Left hindlimb (tissue), 1 donor: ENCODE results near the gene CCDC66.
"Not testable (repeated sequence)": the region's sequence is repeated elsewhere in the genome, so short reads cannot be mapped to it uniquely, and the experiment has no call there.

Experiments used
- DNase-seq: peaks from one replicate; pipeline ENCODE4 v3.0.0-alpha.2; 2018

The CCDC66 gene

DNA sequence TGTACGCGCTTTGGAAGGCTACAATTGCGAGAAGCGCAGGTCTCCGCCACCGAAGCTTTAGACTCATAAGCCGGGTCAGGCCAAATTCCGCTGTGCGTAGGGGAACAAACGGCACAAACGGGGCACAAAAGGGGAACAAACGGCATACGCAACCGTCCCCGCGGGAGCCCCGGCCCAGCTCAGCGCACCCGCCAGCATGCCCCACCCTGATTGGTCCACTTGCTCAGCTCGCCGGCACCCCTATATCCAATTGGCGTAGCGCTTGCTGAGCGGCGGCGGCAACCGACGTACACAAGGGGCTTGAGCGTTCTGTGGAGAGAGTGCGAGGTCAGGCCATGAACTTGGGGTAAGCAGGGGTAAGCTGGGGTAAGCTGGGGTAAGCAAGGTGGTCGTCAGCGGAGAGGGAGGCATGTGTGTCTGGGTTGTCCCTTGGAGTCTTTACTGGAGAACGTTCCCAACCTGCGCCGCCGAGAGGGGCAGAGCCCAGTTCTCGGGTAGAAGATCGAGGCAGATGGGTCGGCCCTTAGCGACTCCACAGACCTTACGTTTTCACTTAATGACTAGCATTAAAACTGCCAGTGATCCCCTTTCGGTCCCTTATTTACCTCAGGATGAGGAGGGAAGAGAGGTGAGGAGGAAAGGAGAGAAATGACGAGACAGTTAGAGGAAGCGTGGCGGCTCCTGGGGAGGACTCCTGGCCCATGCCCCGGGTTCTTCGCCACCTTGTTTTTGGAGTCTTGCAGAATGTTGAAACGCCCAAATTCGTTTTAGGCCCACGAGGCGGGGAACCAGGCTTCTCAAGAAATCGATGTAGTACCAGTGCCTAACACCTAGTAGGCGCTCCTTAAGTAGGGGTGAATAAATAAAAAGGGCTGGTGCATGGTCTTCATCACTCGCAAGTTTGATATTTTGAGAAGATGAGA, at the start of gene CCDC66:
TSS of gene CCDC66 (plus strand) at position 268 of the 923 bp plus-strand sequence. CDS start at position 336, 68 bp downstream.
- peak; percentile 95 for DNase-seq

GRCh38 chr3:56519641-56520040, 37.3 kb upstream of the CCDC66 start:
- DNase-seq: no peak

DNA sequence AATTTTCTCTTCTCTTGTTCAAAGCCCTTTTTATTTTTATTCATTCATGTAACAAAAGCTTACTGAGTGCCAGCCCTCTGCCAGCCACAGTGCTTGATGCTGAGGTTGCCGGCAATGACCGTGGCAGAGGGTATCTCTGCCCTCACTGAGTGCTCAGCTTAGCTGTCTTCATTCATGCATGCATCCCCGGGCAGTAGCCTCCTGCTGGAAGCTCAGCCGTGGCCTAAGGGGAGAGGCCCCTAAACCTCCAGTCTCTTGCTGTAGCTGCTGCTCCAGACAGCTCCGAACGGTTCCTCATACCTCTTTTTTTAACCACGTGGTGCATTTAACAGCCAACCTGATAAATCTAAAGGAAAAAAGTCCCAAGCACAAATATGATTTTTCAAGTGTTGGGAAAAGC, 34.6 kb upstream of the CCDC66 start:
- DNase-seq: no peak

DNA sequence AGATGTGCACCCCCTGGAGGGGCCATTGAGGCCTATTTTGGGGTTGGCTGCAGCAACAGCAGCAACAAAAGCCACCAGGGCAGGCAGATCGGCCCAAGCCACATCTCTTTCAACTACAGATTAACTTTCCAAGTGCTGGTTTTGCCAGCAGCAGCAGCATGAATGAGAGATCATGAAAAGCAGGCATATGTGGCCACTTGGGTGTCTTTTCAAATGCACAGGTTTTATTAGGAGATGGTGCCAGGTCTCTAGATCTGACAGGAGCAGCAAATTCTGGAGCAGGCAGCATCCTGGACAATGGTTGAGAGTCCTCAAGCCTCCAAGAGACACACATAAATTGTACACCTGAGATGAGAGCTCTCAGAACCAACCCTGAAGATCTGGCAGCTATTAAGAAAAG, 31.7 kb upstream of the CCDC66 start:
- DNase-seq: no peak

GRCh38 chr3:56536735-56537134, 20.2 kb upstream of the CCDC66 start:
- no peak for DNase-seq

DNA sequence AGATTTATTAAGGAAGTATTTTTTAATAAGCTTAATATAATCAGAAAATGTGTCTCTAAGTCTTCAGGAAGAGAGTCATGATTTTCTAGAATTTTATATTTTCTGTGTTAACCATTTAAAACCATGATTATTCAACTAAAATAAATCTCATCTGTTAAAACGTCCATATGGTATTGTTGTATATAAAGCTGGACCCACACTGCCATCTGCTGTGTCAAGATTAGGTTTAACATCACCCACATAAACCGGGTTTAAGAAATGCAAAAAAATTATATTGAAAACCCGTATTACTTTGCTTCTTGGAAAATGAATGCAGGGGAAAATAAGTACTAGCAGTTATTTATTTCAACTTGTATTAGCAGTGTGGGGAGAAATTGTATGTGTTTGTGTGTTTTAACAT, 9.5 kb upstream of the CCDC66 start:
- DNase-seq: no peak

- no peak for DNase-seq
Measured at GRCh38 chr3:56557831-56558170, 826 bp downstream of the CCDC66 start.

- no peak for DNase-seq
Measured at GRCh38 chr3:56573501-56573900, 16.5 kb downstream of the CCDC66 start.

DNA sequence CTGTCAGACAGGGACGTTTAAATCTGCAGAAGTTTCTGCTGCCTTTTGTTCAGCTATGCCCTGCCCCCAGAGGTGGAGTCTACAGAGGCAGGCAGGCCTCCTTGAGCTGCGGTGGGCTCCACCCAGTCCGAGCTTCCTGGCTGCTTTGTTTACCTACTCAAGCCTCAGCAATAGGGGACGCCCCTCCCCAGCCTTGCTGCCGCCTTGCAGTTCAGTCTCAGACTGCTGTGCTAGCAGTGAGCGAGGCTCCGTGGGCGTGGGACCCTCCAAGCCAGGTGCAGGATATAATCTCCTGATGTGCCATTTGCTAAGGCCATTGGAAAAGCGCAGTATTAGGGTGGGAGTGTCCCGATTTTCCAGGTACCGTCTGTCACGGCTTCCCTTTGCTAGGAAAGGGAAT, 25.0 kb downstream of the CCDC66 start:
- DNase-seq: not testable (repeated sequence)

DNA sequence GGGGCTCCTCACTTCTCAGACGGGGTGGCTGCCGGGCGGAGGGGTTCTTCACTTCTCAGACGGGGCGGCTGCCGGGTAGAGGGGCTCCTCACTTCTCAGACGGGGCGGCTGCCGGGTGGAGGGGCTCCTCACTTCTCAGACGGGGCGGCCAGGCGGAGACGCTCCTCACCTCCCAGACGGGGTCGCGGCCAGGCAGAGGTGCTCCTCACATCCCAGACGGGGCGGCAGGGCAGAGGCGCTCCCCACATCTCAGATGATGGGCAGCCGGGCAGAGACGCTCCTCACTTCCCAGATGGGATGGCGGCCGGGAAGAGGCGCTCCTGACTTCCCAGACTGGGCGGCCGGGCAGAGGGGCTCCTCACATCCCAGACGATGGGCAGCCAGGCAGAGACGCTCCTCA, 27.3 kb downstream of the CCDC66 start:
- not testable (repeated sequence) for DNase-seq

GRCh38 chr3:56590814-56591213, 33.8 kb downstream of the CCDC66 start:
- no peak for DNase-seq

DNA sequence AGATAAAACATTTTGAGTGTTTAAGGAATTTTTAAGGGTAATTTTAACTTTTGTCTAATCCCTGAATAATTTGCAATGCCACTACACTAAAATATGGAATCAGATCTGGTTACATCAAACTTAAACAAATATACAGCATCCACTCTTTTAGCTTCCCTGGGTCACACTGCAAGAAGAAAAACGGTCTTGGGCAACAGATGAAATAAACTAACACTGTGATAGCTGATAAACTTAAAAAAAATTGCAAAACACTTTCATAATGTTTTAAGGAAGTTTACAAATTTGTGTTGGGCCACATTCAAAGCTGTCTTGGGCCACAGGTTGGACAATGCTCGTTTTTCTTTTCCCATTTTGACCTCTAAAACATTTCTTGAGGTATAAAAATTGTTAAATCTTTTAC, 34.3 kb downstream of the CCDC66 start:
- no peak for DNase-seq

- DNase-seq: no peak
Measured at GRCh38 chr3:56593455-56594158, 36.6 kb downstream of the CCDC66 start.

DNA sequence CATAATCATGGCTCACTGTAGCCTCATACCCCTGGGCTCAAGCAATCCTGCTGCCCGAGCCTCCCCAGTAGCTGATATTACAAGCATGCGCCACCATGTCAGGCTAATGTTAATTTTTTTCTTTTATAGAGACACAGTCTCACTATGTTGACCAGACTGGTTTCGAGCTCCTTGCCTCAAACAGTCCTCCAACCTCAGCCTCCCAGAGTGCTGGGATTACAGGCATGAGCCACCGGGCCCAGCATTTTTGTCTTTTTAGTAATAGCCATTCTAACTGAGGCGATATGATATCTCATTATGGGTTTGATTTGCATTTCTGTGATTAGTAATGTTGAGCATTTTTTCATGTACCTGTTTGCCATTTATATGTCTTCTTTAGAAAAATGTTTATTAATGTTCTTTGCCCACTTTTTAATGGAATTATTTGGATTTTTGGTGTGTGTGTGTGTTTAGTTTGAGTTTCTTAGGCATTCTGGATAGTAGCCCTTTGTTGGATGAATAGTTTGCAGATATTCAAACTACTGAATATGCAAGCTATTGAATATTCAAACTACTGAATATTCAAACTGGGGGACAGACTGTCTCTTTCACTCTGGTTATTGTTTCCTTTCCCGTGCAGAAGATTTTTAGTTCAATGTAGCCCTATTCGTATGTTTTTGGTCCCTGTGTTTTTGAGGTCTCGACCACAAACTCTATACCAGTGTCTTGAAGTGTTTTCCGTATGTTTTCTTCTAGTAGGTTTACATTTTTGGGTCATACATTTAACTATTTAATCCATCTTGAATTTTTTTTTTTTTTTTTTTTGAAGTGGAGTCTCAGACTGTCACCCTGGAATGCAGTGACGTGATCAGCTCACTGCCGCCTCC, 39.2 kb downstream of the CCDC66 start:
- no peak for DNase-seq

DNA sequence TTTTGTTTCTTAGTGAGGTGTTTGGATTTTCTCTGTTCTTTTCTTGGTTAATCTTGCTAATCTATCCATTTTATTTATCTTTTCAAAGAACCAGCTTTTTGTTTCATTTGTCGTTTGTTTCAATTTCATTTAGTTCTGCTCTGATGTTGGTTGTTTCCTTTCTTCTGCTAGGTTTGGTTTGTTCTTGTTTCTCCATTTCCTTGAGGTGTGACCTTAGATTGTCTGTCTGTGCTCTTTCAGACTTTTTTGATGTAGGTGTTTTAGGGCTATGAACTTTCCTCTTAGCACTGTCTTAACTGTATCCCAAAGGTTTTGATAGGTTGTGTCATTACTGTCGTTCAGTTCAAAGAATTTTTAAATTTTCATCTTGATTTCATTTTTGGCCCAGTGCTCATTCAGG, 51.5 kb downstream of the CCDC66 start:
- not testable (repeated sequence) for DNase-seq

DNA sequence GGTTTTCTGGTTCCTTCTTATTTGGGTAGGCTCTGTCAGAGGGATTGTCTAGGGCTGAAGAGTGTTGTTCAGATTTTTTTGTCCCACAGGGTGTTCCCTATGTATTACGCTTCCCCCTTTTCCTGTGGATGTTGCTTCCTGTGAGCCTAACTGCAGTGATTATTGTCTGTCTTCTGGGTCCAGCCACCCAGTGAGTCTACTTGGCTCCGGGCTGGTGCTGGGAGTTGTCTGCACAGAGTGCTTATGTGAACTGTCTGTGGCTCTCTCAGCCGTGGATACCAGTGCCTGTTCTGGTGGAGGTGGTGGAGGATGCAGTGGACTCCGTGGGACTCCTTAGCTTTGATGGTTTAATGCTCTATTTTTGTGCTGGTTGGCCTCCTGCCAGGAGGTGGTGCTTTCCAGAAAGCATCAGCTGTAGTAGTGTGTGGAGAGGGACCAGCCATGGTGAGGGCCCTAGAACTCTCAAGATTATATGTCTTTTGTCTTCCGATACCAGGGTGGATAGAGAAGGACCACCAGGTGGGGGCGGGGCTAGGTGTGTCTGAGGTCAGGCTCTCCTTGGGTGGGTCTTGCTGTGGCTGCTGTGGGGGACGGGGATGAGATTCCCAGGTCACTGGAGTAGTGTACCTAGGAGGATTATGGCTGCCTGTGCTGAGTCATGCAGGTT, 53.8 kb downstream of the CCDC66 start:
- DNase-seq: no peak

DNA sequence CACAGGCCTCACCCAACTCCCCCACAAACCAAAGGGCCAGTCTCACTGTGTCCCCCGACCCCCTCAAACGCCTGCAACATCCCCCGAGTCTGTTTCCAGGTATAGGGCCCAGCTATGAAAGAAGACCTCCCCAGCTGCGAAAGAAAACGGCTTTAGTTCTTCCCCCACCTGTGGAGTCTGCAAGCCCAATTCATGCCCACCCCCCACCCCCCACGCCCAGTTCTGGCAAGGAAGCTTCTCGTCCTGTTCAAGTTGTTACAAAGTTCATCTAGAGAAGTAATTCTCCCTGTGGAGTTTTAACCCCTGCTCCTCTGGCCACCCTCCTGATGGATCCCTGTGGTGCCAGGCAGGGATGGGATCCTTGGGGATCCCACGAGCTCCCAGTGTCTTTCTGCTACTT, 54.4 kb downstream of the CCDC66 start:
- DNase-seq: no peak

- DNase-seq: no peak
Measured at GRCh38 chr3:56612146-56612545, 55.2 kb downstream of the CCDC66 start.

GRCh38 chr3:56613016-56613415, 56.0 kb downstream of the CCDC66 start:
- no peak for DNase-seq

GRCh38 chr3:56616478-56617006, 59.6 kb downstream of the CCDC66 start:
- DNase-seq: no peak

GRCh38 chr3:56620371-56620770, 63.4 kb downstream of the CCDC66 start:
- no peak for DNase-seq

DNA sequence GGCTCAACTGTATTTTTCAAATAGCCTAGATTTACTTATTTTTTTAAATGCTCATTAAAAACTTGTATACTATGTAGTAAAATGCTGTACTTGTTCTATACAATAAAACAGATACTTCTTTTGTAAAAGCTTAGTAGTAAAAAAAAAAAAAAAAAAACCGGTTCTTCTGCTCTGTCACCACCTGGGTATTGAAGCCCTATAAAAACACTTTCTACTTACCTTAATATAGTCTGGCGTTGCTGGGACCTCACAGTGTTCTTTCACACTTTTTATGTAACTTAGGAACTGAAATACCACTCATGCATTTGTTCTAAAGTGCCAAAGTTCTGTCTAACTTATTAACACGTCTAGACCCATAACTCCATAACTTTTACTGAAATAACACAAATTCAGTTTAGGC, 64.7 kb downstream of the CCDC66 start:
- DNase-seq: no peak
